ENCODE measurements around the gene DIAPH1.

DNA sequence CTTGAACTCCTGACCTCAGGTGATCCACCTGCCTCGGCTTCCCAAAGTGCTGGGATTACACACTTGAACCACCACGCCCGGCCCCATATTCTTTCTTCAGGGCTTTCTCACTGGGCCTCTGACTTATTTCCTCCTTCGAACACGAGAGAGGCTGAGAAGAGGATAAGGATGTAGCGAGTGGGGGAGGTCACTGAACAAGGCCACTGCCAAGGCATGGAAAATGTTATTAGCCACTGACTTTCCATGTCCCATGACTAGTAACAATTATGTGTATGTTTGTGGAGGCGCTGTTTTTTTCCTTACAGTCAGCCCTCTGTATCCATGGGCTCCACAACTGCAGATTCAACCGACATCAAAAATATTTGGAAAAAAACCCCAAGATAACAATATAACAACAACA, 44.7 kb upstream of the DIAPH1 start:
- TF ChIP-seq, protein P1, sequence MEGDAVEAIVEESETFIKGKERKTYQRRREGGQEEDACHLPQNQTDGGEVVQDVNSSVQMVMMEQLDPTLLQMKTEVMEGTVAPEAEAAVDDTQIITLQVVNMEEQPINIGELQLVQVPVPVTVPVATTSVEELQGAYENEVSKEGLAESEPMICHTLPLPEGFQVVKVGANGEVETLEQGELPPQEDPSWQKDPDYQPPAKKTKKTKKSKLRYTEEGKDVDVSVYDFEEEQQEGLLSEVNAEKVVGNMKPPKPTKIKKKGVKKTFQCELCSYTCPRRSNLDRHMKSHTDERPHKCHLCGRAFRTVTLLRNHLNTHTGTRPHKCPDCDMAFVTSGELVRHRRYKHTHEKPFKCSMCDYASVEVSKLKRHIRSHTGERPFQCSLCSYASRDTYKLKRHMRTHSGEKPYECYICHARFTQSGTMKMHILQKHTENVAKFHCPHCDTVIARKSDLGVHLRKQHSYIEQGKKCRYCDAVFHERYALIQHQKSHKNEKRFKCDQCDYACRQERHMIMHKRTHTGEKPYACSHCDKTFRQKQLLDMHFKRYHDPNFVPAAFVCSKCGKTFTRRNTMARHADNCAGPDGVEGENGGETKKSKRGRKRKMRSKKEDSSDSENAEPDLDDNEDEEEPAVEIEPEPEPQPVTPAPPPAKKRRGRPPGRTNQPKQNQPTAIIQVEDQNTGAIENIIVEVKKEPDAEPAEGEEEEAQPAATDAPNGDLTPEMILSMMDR (conservative IDR thresholded peaks at IDR 0.05): no peak
- no peak for TF ChIP-seq ZFX (IDR thresholded peaks at IDR 0.05)

All from C4-2B (cell line).